GM23338 (cell line): ENCODE measurements around the gene EIF4G3. TPM values are rescaled to one million over a fixed set of nuclear protein-coding genes. Genes with fewer than 3 reads are reported as not detected.

Experiments used
- ATAC-seq: fragments of 200-7000 bp; cut with Tn5 transposase; 3 replicates; pipeline ENCODE4 v1.9.1; 2020
- DNase-seq: peaks from one replicate; pipeline ENCODE4 v3.0.0-alpha.2; 2015; ENCODE audit warnings: low spot score
- H2AFZ ChIP-seq: fragments of 200-600 bp; sonication (generic); 2 replicates; pipeline ENCODE4 v1.8.0; 2016; ENCODE audit warnings: antibody characterized with exemption, mild to moderate bottlenecking, moderate library complexity
- H3F3A ChIP-seq: fragments of 200-600 bp; sonication (generic); replicated peaks from 2 replicates; pipeline ENCODE4 v1.8.0; 2017; ENCODE audit warnings: antibody characterized with exemption, mixed run types, low read depth
- H3K27ac ChIP-seq: fragments of 200-600 bp; sonication (generic); 2 replicates; pipeline ENCODE4 v1.6.1; 2016; ENCODE audit warnings: low read depth
- H3K27me3 ChIP-seq: fragments of 200-600 bp; sonication (generic); 2 replicates; pipeline ENCODE4 v1.8.0; 2016; ENCODE audit warnings: mild to moderate bottlenecking, mixed run types, moderate library complexity; ENCODE audit not compliant: insufficient read depth
- H3K36me3 ChIP-seq: fragments of 200-600 bp; sonication (generic); 2 replicates; pipeline ENCODE4 v1.8.0; 2016; ENCODE audit warnings: mild to moderate bottlenecking; ENCODE audit not compliant: insufficient read depth
- H3K4me1 ChIP-seq: fragments of 200-600 bp; sonication (generic); 2 replicates; pipeline ENCODE4 v1.8.0; 2016; ENCODE audit warnings: mild to moderate bottlenecking, moderate library complexity; ENCODE audit not compliant: insufficient read depth
- H3K4me2 ChIP-seq: fragments of 200-600 bp; sonication (generic); 2 replicates; pipeline ENCODE4 v1.7.1; 2017; ENCODE audit warnings: mixed run types
- H3K4me3 ChIP-seq: fragments of 200-600 bp; sonication (generic); 2 replicates; pipeline ENCODE4 v1.6.1; 2016; ENCODE audit warnings: mixed run types
- H3K79me2 ChIP-seq: fragments of 200-600 bp; sonication (generic); replicated peaks from 2 replicates; pipeline ENCODE4 v1.8.0; 2017; ENCODE audit warnings: mild to moderate bottlenecking; ENCODE audit not compliant: insufficient read depth
- H3K9me2 ChIP-seq: fragments of 200-600 bp; sonication (generic); 2 replicates; pipeline ENCODE4 v1.8.0; 2017; ENCODE audit not compliant: insufficient read depth
- H4K20me1 ChIP-seq: fragments of 200-600 bp; sonication (generic); replicated peaks from 2 replicates; pipeline ENCODE4 v1.8.0; 2017; ENCODE audit warnings: mild to moderate bottlenecking; ENCODE audit not compliant: insufficient read depth
- H3K27ac Mint-ChIP-seq: 2 replicates; pipeline ENCODE4 v1.8.0; 2020; ENCODE audit warnings: inconsistent platforms, mild to moderate bottlenecking, moderate library complexity, mixed read lengths
- H3K27me3 Mint-ChIP-seq: 3 replicates; pipeline ENCODE4 v1.8.0; 2022; ENCODE audit warnings: low read depth, mild to moderate bottlenecking, moderate library complexity, mixed read lengths, inconsistent platforms; ENCODE audit not compliant: insufficient read depth, poor library complexity
- H3K36me3 Mint-ChIP-seq: 3 replicates; pipeline ENCODE4 v1.8.0; 2021; ENCODE audit warnings: low read depth, mild to moderate bottlenecking, inconsistent platforms, moderate library complexity, mixed read lengths
- H3K4me1 Mint-ChIP-seq: 3 replicates; pipeline ENCODE4 v1.8.0; 2020; ENCODE audit warnings: mild to moderate bottlenecking, inconsistent platforms, mixed read lengths
- H3K4me3 Mint-ChIP-seq: 3 replicates; pipeline ENCODE4 v1.8.0; 2021; ENCODE audit warnings: moderate library complexity, mild to moderate bottlenecking, inconsistent platforms, mixed read lengths
- H3K9me3 Mint-ChIP-seq: 3 replicates; pipeline ENCODE4 v1.8.0; 2020; ENCODE audit warnings: moderate library complexity, mild to moderate bottlenecking, inconsistent platforms, mixed read lengths
- CREB1 ChIP-seq: fragments of 250-450 bp; sonication (Bioruptor Pico); IDR thresholded peaks from 2 replicates; pipeline ENCODE4 v1.5.0; 2020; ENCODE audit warnings: low read depth, mild to moderate bottlenecking, moderate library complexity
- CTCF ChIP-seq, 2 experiments: fragments of 200-600 bp in 1 of 2; sonication (generic) in 1 of 2; conservative IDR thresholded peaks; 2 replicates each; pipeline versions ENCODE4 v1.5.1 to v1.6.1; 2016 to 2017; ENCODE audit warnings: antibody characterized with exemption in 2 of 2, low read depth in 2 of 2, mild to moderate bottlenecking in 2 of 2, moderate library complexity in 1 of 2
- ETS1 ChIP-seq: IDR thresholded peaks from 2 replicates; pipeline ENCODE4 v1.6.1; 2016; ENCODE audit warnings: antibody characterized with exemption
- EZH2 ChIP-seq: fragments of 200-600 bp; sonication (generic); IDR thresholded peaks from one replicate; pipeline ENCODE4 v1.8.0; 2017; ENCODE audit warnings: antibody characterized with exemption, mild to moderate bottlenecking, low read depth; ENCODE audit not compliant: unreplicated experiment
- EZH2phosphoT487 ChIP-seq: fragments of 200-600 bp; sonication (generic); IDR thresholded peaks from one replicate; pipeline ENCODE4 v1.8.1; 2018; ENCODE audit warnings: antibody characterized with exemption; ENCODE audit not compliant: unreplicated experiment
- NANOG ChIP-seq: IDR thresholded peaks from 2 replicates; pipeline ENCODE4 v1.6.1; 2016; ENCODE audit warnings: antibody characterized with exemption, borderline replicate concordance
- POLR2AphosphoS5 ChIP-seq: IDR thresholded peaks from 2 replicates; pipeline ENCODE4 v1.6.1; 2016; ENCODE audit warnings: antibody characterized with exemption, low read depth
- REST ChIP-seq: IDR thresholded peaks from one replicate; pipeline ENCODE4 v1.6.1; 2018; ENCODE audit warnings: antibody characterized with exemption; ENCODE audit not compliant: unreplicated experiment
- STAT1 ChIP-seq: IDR thresholded peaks from one replicate; pipeline ENCODE4 v1.6.1; 2016; ENCODE audit warnings: antibody characterized with exemption; ENCODE audit not compliant: unreplicated experiment
- ZNF331 ChIP-seq: fragments of 250-450 bp; sonication (Bioruptor Pico); IDR thresholded peaks from 2 replicates; pipeline ENCODE4 v1.5.0; 2020; ENCODE audit warnings: low read depth, mild to moderate bottlenecking, moderate library complexity
- polyA plus RNA-seq: library from polyadenylated mRNA; unstranded; fragments of >200 nt; fragmentation: Nextera tagmentation; extraction: Ambion mirVana; gene quantifications from 2 replicates; pipeline ENCODE4 v1.2.1, GENCODE V29; 2016
- total RNA-seq: library from RNA; depleted of rRNA; stranded (reverse); fragments of >200 nt; shearing (Covaris generic); gene quantifications from 2 replicates; pipeline ENCODE4 v1.2.3, GENCODE V29; 2014

The EIF4G3 gene
- total and polyA plus RNA-seq, 2 experiments from 2014 or later: 37.9 to 68.1 TPM

GRCh38 chr1:20793236-20793635 lies 383.5 kb downstream of the EIF4G3 start:
- no peak overlapping the region for H3K4me2 ChIP-seq
- Mint-ChIP-seq H3K27me3 (peaks cover 7% of the 10 kb centered on the region), H3K27ac (no peak overlapping the region), H3K4me1 (peaks cover 2% of the 10 kb centered on the region; the same call in 2 of the 3 replicates), H3K36me3 (no peaks in the 10 kb centered on the region), H3K9me3 (no peaks in the 10 kb centered on the region), H3K4me3 (no peak overlapping the region)
- DNase-seq (no peak), ATAC-seq (no peak)
- H2AFZ ChIP-seq: no peak overlapping the region
- H3K79me2 ChIP-seq: no peaks in the 10 kb centered on the region
- no peaks in the 10 kb centered on the region for H4K20me1 ChIP-seq
- H3K27me3 ChIP-seq: no peaks in the 10 kb centered on the region
- H3K27ac ChIP-seq: no peak overlapping the region; the same call in 1 of the 2 replicates
- H3K4me3 ChIP-seq: no peak overlapping the region
- TF ChIP-seq REST: no peak
- TF ChIP-seq EZH2phosphoT487: no peak
- 0 out of 4 replicates have a peak, but pooled peaks of 1 of the 2 experiments have one; percentile 14 for TF ChIP-seq CTCF (conservative IDR thresholded peaks at IDR 0.05; ENCODE audit: low read depth in 2 of 2)
- no peaks in the 10 kb centered on the region for H3K9me2 ChIP-seq
- H3K4me1 ChIP-seq: peaks cover 4% of the 10 kb centered on the region
- no peaks in the 10 kb centered on the region for H3K36me3 ChIP-seq
- peaks cover 2% of the 10 kb centered on the region for H3F3A ChIP-seq

GRCh38 chr1:20792196-20792595 lies 384.5 kb downstream of the EIF4G3 start:
- Histone ChIP-seq H3K79me2 (no peaks in the 10 kb centered on the region), H4K20me1 (no peaks in the 10 kb centered on the region), H3K4me2 (no peak overlapping the region), H3K36me3 (no peaks in the 10 kb centered on the region), H3K9me2 (no peaks in the 10 kb centered on the region), H3K27ac (no peak overlapping the region), H2AFZ (no peak overlapping the region), H3K4me1 (peaks cover 8% of the 10 kb centered on the region), H3F3A (peaks cover 12% of the 10 kb centered on the region), H3K27me3 (no peaks in the 10 kb centered on the region), H3K4me3 (no peak overlapping the region)
- H3K36me3 Mint-ChIP-seq: no peaks in the 10 kb centered on the region
- DNase-seq: no peak
- no peak overlapping the region for H3K4me3 Mint-ChIP-seq
- H3K27me3 Mint-ChIP-seq: peaks cover 16% of the 10 kb centered on the region
- H3K4me1 Mint-ChIP-seq: peaks cover 6% of the 10 kb centered on the region; the same call in 2 of the 3 replicates
- H3K27ac Mint-ChIP-seq: no peak overlapping the region
- no peak for ATAC-seq
- no peaks in the 10 kb centered on the region for H3K9me3 Mint-ChIP-seq
- TF ChIP-seq ZNF331 (CRISPR knock-in tag) (no peak), CTCF (conservative IDR thresholded peaks at IDR 0.05; ENCODE audit: low read depth in 2 of 2) (no peak), STAT1 (no peak), ETS1 (no peak), REST (no peak), NANOG (no peak), EZH2 (no peak), CREB1 (CRISPR knock-in tag) (no peak), POLR2AphosphoS5 (no peak), EZH2phosphoT487 (no peak)
